Ishikawa (cell line): ENCODE results near the gene PIGZ.

ENCODE experiments used
- CEBPB ChIP-seq: IDR thresholded peaks from 2 replicates; pipeline ENCODE4 v1.6.1; 2012
- CREB1 ChIP-seq: IDR thresholded peaks from 2 replicates; pipeline ENCODE4 v1.6.1; 2012; ENCODE audit warnings: low read depth
- EGR1 ChIP-seq: IDR thresholded peaks from 2 replicates; pipeline ENCODE4 v1.6.1; 2012
- EP300 ChIP-seq: IDR thresholded peaks from 2 replicates; pipeline ENCODE4 v1.6.1; 2012; ENCODE audit warnings: borderline replicate concordance
- FOXM1 ChIP-seq: IDR thresholded peaks from 2 replicates; pipeline ENCODE4 v1.6.1; 2012; ENCODE audit warnings: low read depth, borderline replicate concordance
- MAX ChIP-seq: IDR thresholded peaks from 2 replicates; pipeline ENCODE4 v1.6.1; 2012
- NFIC ChIP-seq: IDR thresholded peaks from 2 replicates; pipeline ENCODE4 v1.6.1; 2012
- RAD21 ChIP-seq: IDR thresholded peaks from 2 replicates; pipeline ENCODE4 v1.6.1; 2012; ENCODE audit warnings: low read depth
- TAF1 ChIP-seq: IDR thresholded peaks from 2 replicates; pipeline ENCODE4 v1.6.1; 2012; ENCODE audit warnings: low read depth, mild to moderate bottlenecking
- TCF12 ChIP-seq: IDR thresholded peaks from 2 replicates; pipeline ENCODE4 v1.6.1; 2012; ENCODE audit warnings: low read depth
- TEAD4 ChIP-seq: IDR thresholded peaks from 2 replicates; pipeline ENCODE4 v1.6.1; 2012
- USF1 ChIP-seq: IDR thresholded peaks from 2 replicates; pipeline ENCODE4 v1.6.1; 2012
- YY1 ChIP-seq: IDR thresholded peaks from 2 replicates; pipeline ENCODE4 v1.6.1; 2012; ENCODE audit warnings: low read depth
- ZBTB7A ChIP-seq: IDR thresholded peaks from 2 replicates; pipeline ENCODE4 v1.6.1; 2012; ENCODE audit warnings: low read depth
- TF ChIP-seq, protein P1 (sequence below): IDR thresholded peaks from 2 replicates; pipeline ENCODE4 v1.6.1; 2012; ENCODE audit warnings: low read depth, mild to moderate bottlenecking

Gene PIGZ

GRCh38 chr3:196969660-196970546, 1.3 kb upstream of the PIGZ start:
- TF ChIP-seq NFIC = no peak
- TF ChIP-seq ZBTB7A = peak; percentile 91
- no peak for TF ChIP-seq CREB1
- TF ChIP-seq FOXM1 = no peak
- peak; percentile 67 for TF ChIP-seq MAX
- peak; percentile 63; the same call in 1 of the 2 replicates for TF ChIP-seq RAD21
- TF ChIP-seq TEAD4 = no peak
- TF ChIP-seq YY1 = no peak
- TF ChIP-seq EGR1 = no peak
- TF ChIP-seq TAF1 = peak; percentile 28; the same call in 1 of the 2 replicates

DNA sequence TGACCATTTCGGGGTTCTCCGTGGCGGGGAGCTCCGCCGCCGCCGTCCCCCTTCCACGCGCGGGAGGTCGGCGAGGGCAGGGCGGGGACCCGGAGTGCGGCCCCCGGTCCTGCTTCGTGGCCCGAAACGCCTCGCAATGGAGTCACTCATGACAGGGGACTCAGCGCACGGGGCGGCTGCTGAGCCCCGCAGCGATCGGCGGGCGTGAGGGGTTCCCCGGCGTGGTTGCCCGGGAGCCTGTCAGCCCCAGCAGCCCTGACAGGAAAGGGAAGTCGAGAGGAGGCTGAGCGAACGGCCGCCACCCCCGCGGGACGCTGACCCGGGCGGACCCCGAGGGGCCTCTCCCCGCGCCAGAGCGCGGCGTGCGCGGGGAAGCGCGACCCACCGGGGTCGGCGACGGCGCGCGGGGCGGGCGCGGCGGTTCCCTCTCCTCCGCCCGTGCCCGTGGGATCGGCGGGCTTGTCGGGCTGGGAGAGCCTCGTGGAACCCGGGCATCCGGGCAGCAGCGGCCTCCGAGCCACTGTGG, 564 bp upstream of the PIGZ start:
- TF ChIP-seq EGR1 = no peak
- TF ChIP-seq ZBTB7A = peak; percentile 95
- TF ChIP-seq YY1 = peak; percentile 49; the same call in 1 of the 2 replicates
- peak; percentile 72 for TF ChIP-seq MAX

DNA sequence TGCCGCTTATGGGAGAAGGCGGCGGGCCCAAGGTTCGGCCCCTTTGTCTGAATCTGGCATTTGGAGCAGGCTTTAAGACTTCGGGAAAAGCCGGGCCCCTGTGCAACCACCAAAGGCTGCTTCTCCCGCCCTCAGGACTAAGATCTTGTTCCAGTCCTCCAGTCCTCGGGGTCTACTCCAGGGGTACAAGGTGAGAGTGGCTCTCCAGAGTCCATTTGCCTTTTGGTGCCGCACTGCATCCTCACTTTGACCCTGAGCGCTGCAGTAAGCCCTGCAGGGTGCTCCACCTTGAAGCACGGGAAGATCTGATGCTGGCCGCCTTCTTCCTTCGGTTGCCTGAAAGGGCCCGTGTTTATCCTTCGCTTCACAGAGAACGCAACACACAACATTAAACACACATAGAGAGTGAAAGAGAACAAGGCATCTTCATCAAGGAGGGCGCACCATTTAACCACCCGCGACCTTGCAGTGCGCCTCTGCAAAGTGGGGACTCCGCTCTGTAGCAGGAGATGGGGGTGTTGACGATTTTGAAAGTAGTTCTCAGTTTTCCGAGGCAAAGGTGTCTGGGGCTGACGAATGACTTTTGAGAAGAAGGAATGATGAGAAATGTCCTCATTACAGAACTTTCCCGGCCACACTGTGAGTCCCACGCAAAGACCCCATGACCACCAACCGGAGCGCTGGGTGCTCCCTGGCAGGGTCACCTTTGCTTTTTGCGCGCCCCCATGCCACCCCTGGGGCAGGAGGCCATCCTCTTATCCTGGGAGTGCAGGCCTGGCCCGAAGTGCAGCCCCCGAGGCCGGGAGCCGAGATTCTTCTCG, 1.0 kb downstream of the PIGZ start:
- TF ChIP-seq USF1 (no peak), EP300 (no peak), TCF12 (no peak), NFIC (no peak)

DNA sequence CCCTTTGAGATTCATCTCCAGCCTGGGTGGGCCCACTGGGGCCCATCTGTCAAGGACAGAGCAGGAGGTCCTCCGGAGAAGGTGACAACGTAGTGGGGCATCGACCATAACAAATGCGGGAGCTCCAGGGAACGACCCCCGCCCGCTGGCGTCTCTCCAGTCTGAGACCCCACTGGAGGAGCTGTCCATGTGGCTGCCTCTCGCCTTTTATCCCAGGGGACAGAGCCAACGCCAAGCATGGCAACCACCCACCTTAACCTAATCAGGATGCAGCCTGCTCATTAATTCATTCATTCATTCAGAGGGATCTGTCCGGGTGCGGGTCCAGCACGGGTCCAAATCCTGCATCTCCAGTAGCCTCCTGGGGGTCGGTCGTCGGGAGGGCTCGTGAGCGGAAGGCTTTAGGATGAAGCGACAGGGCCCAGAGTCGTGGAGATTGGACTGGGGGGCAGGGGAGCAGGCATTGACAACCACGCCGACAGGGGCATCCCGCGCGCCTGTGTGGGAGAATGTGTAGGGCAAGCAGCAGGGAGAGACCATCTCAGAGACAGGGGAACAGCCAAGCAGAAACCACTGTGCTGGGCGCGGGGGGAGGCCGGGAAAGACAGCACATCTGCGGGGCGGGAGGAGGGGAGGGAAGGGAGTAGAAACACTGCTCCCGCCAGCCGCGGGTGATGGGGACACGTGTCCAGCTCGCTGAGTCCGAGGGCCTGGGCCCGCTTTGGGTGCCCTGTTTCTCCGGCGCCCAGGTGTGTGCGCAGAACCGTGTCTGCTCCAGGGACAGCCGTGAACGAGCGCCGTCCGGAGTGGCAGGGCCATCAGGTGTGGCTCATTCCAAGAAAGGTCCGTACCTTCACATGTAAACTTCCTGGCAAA, 1.9 kb downstream of the PIGZ start:
- TF ChIP-seq ZBTB7A (no peak), TEAD4 (no peak), NFIC (no peak), CEBPB (no peak), MAX (no peak), TAF1 (no peak), RAD21 (no peak), EP300 (no peak), YY1 (no peak), FOXM1 (no peak), USF1 (no peak), TCF12 (no peak), CREB1 (no peak)
- TF ChIP-seq, protein P1, sequence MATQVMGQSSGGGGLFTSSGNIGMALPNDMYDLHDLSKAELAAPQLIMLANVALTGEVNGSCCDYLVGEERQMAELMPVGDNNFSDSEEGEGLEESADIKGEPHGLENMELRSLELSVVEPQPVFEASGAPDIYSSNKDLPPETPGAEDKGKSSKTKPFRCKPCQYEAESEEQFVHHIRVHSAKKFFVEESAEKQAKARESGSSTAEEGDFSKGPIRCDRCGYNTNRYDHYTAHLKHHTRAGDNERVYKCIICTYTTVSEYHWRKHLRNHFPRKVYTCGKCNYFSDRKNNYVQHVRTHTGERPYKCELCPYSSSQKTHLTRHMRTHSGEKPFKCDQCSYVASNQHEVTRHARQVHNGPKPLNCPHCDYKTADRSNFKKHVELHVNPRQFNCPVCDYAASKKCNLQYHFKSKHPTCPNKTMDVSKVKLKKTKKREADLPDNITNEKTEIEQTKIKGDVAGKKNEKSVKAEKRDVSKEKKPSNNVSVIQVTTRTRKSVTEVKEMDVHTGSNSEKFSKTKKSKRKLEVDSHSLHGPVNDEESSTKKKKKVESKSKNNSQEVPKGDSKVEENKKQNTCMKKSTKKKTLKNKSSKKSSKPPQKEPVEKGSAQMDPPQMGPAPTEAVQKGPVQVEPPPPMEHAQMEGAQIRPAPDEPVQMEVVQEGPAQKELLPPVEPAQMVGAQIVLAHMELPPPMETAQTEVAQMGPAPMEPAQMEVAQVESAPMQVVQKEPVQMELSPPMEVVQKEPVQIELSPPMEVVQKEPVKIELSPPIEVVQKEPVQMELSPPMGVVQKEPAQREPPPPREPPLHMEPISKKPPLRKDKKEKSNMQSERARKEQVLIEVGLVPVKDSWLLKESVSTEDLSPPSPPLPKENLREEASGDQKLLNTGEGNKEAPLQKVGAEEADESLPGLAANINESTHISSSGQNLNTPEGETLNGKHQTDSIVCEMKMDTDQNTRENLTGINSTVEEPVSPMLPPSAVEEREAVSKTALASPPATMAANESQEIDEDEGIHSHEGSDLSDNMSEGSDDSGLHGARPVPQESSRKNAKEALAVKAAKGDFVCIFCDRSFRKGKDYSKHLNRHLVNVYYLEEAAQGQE = no peak

GRCh38 chr3:196965804-196966173, 2.8 kb downstream of the PIGZ start:
- TF ChIP-seq, protein P1 = no peak
- TF ChIP-seq RAD21 (no peak), CREB1 (no peak), USF1 (no peak), YY1 (no peak), NFIC (no peak)
